Measurements from ENCODE around the gene ZCCHC14. TPM values are rescaled to one million over a fixed set of nuclear protein-coding genes. Genes with fewer than 3 reads are reported as not detected.

Gene ZCCHC14
- total and polyA plus RNA-seq, 2 of the 13 experiments (the other 11 are each of a cell fraction or from before 2014, with no cell fraction given): 12.4 to 12.5 TPM

DNA sequence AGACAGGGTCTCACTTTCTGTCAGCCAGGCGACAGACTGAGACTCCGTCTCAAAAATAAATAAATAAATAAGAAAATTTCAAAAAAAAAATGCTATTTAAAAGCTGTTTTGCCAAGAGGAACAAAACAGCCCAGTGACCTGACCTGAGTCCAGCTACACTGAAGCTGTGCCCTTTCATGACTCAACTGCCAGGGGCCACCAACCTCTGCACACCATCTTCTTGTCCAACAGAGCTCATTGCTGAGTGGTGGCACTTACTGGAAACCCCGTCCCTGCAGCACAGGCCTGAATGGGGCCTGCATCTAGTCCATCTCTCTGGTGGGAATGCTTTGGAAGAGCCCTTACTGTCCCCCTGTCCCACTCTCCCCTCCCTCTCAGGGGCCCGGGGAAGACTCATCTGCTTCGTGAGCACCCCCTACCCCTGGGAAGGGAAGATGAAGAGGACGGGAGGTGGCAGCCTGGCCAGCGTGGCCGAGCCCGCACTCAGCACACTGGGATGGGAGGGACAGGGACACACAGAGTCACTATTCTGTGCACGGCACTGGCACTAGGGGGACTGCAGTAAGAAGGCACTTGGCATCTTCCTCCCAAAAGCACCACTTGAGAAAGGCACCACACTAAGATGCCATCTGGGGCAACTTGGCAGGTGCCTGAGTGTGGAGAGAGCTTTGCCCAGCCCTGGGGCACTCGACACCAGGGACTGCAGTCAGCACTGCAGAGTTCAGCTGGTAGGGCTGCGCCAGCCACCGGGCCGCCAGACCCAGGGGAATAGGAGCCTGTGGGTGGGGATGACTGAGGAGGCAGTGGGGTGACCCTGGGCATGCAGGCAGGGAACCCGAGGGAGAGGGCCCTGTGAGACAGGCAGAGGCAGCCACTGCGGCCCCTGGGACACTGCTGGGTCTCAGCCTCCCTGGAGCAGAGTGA lies 122.8 kb downstream of the ZCCHC14 start (continued):
- TF ChIP-seq, protein P1, sequence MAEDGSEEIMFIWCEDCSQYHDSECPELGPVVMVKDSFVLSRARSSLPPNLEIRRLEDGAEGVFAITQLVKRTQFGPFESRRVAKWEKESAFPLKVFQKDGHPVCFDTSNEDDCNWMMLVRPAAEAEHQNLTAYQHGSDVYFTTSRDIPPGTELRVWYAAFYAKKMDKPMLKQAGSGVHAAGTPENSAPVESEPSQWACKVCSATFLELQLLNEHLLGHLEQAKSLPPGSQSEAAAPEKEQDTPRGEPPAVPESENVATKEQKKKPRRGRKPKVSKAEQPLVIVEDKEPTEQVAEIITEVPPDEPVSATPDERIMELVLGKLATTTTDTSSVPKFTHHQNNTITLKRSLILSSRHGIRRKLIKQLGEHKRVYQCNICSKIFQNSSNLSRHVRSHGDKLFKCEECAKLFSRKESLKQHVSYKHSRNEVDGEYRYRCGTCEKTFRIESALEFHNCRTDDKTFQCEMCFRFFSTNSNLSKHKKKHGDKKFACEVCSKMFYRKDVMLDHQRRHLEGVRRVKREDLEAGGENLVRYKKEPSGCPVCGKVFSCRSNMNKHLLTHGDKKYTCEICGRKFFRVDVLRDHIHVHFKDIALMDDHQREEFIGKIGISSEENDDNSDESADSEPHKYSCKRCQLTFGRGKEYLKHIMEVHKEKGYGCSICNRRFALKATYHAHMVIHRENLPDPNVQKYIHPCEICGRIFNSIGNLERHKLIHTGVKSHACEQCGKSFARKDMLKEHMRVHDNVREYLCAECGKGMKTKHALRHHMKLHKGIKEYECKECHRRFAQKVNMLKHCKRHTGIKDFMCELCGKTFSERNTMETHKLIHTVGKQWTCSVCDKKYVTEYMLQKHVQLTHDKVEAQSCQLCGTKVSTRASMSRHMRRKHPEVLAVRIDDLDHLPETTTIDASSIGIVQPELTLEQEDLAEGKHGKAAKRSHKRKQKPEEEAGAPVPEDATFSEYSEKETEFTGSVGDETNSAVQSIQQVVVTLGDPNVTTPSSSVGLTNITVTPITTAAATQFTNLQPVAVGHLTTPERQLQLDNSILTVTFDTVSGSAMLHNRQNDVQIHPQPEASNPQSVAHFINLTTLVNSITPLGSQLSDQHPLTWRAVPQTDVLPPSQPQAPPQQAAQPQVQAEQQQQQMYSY (CRISPR knock-in tag; IDR thresholded peaks at IDR 0.05): no peak
- TF ChIP-seq MBNL3 (CRISPR knock-in tag; conservative IDR thresholded peaks at IDR 0.05) (no peak), POLR2A (IDR thresholded peaks at IDR 0.05; ENCODE audit: insufficient read depth in 1 of 2, low read depth in 2 of 2, low read length in 2 of 2) (0 out of 4 replicates have a peak, but pooled peaks of 1 of the 2 experiments have one; percentile 25), KLF6 (CRISPR knock-in tag; IDR thresholded peaks at IDR 0.05) (no peak), RBM22 (optimal IDR thresholded peaks at IDR 0.05; ENCODE audit: low read length) (peak; percentile 71), ZSCAN22 (CRISPR knock-in tag; IDR thresholded peaks at IDR 0.05) (no peak), STAG1 (CRISPR knock-in tag; IDR thresholded peaks at IDR 0.05) (no peak), ZBTB42 (CRISPR knock-in tag; IDR thresholded peaks at IDR 0.05) (no peak), POLR2AphosphoS2 (IDR thresholded peaks at IDR 0.05; ENCODE audit: low read depth, low read length) (0 out of 2 replicates have a peak, but pooled peaks have one; percentile 47), SATB2 (CRISPR knock-in tag; IDR thresholded peaks at IDR 0.05) (no peak), ARNTL (CRISPR knock-in tag; IDR thresholded peaks at IDR 0.05) (no peak), AGO2 (optimal IDR thresholded peaks at IDR 0.05; ENCODE audit: low read depth, low read length) (peak; percentile 91)
- TF ChIP-seq, protein P2, sequence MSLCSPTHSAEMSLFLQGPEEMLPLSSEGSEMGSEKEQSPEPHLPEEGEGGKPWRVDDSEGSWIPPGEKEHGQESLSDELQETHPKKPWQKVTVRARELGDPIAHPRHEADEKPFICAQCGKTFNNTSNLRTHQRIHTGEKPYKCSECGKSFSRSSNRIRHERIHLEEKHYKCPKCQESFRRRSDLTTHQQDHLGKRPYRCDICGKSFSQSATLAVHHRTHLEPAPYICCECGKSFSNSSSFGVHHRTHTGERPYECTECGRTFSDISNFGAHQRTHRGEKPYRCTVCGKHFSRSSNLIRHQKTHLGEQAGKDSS (CRISPR knock-in tag; IDR thresholded peaks at IDR 0.05; ENCODE audit: borderline replicate concordance, low read depth): no peak
- TF ChIP-seq, protein P3, sequence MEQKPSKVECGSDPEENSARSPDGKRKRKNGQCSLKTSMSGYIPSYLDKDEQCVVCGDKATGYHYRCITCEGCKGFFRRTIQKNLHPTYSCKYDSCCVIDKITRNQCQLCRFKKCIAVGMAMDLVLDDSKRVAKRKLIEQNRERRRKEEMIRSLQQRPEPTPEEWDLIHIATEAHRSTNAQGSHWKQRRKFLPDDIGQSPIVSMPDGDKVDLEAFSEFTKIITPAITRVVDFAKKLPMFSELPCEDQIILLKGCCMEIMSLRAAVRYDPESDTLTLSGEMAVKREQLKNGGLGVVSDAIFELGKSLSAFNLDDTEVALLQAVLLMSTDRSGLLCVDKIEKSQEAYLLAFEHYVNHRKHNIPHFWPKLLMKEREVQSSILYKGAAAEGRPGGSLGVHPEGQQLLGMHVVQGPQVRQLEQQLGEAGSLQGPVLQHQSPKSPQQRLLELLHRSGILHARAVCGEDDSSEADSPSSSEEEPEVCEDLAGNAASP (CRISPR knock-in tag; IDR thresholded peaks at IDR 0.05; ENCODE audit: borderline replicate concordance): no peak
- TF ChIP-seq, protein P4, sequence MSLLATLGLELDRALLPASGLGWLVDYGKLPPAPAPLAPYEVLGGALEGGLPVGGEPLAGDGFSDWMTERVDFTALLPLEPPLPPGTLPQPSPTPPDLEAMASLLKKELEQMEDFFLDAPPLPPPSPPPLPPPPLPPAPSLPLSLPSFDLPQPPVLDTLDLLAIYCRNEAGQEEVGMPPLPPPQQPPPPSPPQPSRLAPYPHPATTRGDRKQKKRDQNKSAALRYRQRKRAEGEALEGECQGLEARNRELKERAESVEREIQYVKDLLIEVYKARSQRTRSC (CRISPR knock-in tag; IDR thresholded peaks at IDR 0.05; ENCODE audit: low read depth): no peak

Measured in HepG2 (cell line).